MM.1S (cell line): Measurements from ENCODE around the gene TMEM109.

Experiments used
- DNase-seq: peaks from one replicate; pipeline ENCODE4 v3.0.0-alpha.2; 2015
- H2AFZ ChIP-seq: fragments of 300-600 bp; sonication (generic); 2 replicates; pipeline ENCODE4 v1.6.0; 2016; ENCODE audit warnings: antibody characterized with exemption, low read length
- H3F3A ChIP-seq: fragments of 300-600 bp; sonication (generic); 2 replicates; pipeline ENCODE4 v1.6.1; 2016; ENCODE audit warnings: mild to moderate bottlenecking, antibody characterized with exemption, low read length, moderate library complexity, mixed read lengths; ENCODE audit not compliant: insufficient read depth
- H3K27ac ChIP-seq: fragments of 300-600 bp; sonication (generic); 2 replicates; pipeline ENCODE4 v1.5.1; 2016; ENCODE audit warnings: mild to moderate bottlenecking, low read length
- H3K27me3 ChIP-seq: fragments of 300-600 bp; sonication (generic); replicated peaks from 2 replicates; pipeline ENCODE4 v1.6.0; 2016; ENCODE audit warnings: low read length; ENCODE audit not compliant: insufficient read depth
- H3K36me3 ChIP-seq: fragments of 300-600 bp; sonication (generic); replicated peaks from 2 replicates; pipeline ENCODE4 v1.6.1; 2016; ENCODE audit warnings: mild to moderate bottlenecking, low read length, mixed read lengths; ENCODE audit not compliant: insufficient read depth
- H3K4me1 ChIP-seq: fragments of 300-600 bp; sonication (generic); 2 replicates; pipeline ENCODE4 v1.6.1; 2016; ENCODE audit warnings: low read length, mixed read lengths
- H3K4me2 ChIP-seq: fragments of 300-600 bp; sonication (generic); 2 replicates; pipeline ENCODE4 v1.6.0; 2016; ENCODE audit warnings: low read depth, low read length
- H3K4me3 ChIP-seq: fragments of 300-600 bp; sonication (generic); 2 replicates; pipeline ENCODE4 v1.5.1; 2016; ENCODE audit warnings: low read length, mixed read lengths
- H3K79me2 ChIP-seq: fragments of 300-600 bp; sonication (generic); 2 replicates; pipeline ENCODE4 v1.6.1; 2016; ENCODE audit warnings: mixed run types, low read length, mixed read lengths
- H3K9ac ChIP-seq: fragments of 300-600 bp; sonication (generic); 2 replicates; pipeline ENCODE4 v1.6.1; 2016; ENCODE audit warnings: low read length, mixed read lengths
- H3K9me2 ChIP-seq: fragments of 300-600 bp; sonication (generic); replicated peaks from 2 replicates; pipeline ENCODE4 v1.6.1; 2016; ENCODE audit warnings: mild to moderate bottlenecking, low read length, mixed read lengths; ENCODE audit not compliant: insufficient read depth
- H3K9me3 ChIP-seq: fragments of 300-600 bp; sonication (generic); replicated peaks from 2 replicates; pipeline ENCODE4 v1.6.1; 2016; ENCODE audit warnings: mild to moderate bottlenecking, low read length, mixed read lengths; ENCODE audit not compliant: insufficient read depth
- H4K20me1 ChIP-seq: fragments of 300-600 bp; sonication (generic); 2 replicates; pipeline ENCODE4 v1.6.1; 2016; ENCODE audit warnings: mild to moderate bottlenecking, low read length, moderate library complexity, mixed read lengths; ENCODE audit not compliant: insufficient read depth
- CTCF ChIP-seq: fragments of 300-600 bp; sonication (generic); IDR thresholded peaks from 2 replicates; pipeline ENCODE4 v1.5.1; 2016; ENCODE audit warnings: antibody characterized with exemption, low read length, mixed read lengths
- EZH2 ChIP-seq: fragments of 300-600 bp; sonication (generic); optimal IDR thresholded peaks from 2 replicates; pipeline ENCODE3; 2017; ENCODE audit warnings: low read depth, mild to moderate bottlenecking, antibody characterized with exemption, low read length, mixed read lengths
- EZH2phosphoT487 ChIP-seq: fragments of 300-600 bp; sonication (generic); IDR thresholded peaks from 2 replicates; pipeline ENCODE4 v1.6.1; 2018; ENCODE audit warnings: antibody characterized with exemption, low read length

TMEM109 gene

GRCh38 chr11:60950933-60951605, 37.1 kb downstream of the TMEM109 start:
- Histone ChIP-seq H3K4me2 (no peak overlapping the region), H3K4me3 (no peak overlapping the region; the same call in 1 of the 2 replicates), H3K9me2 (no peaks in the 10 kb centered on the region), H3F3A (no peaks in the 10 kb centered on the region), H3K27me3 (0 out of 2 replicates have a peak, but pooled peaks cover 6% of the 10 kb centered on the region), H4K20me1 (no peaks in the 10 kb centered on the region), H3K4me1 (peaks cover 8% of the 10 kb centered on the region; the same call in 1 of the 2 replicates), H2AFZ (no peak overlapping the region), H3K79me2 (no peaks in the 10 kb centered on the region), H3K27ac (no peak overlapping the region), H3K36me3 (no peaks in the 10 kb centered on the region), H3K9me3 (no peaks in the 10 kb centered on the region), H3K9ac (no peak overlapping the region)
- TF ChIP-seq EZH2 (no peak), CTCF (no peak), EZH2phosphoT487 (no peak)
- no peak for DNase-seq

GRCh38 chr11:60951606-60951903, 37.6 kb downstream of the TMEM109 start:
- Histone ChIP-seq H3K9ac (peak overlapping the region; percentile 48; the same call in 1 of the 2 replicates), H3K27me3 (0 out of 2 replicates have a peak, but pooled peaks cover 6% of the 10 kb centered on the region), H3K9me3 (no peaks in the 10 kb centered on the region), H3F3A (no peaks in the 10 kb centered on the region), H2AFZ (peak overlapping the region; percentile 79), H3K27ac (no peak overlapping the region), H3K79me2 (no peaks in the 10 kb centered on the region), H3K4me2 (peak overlapping the region; percentile 94), H3K9me2 (no peaks in the 10 kb centered on the region), H4K20me1 (no peaks in the 10 kb centered on the region), H3K4me3 (peak overlapping the region; percentile 55), H3K36me3 (no peaks in the 10 kb centered on the region), H3K4me1 (peaks cover 8% of the 10 kb centered on the region; the same call in 1 of the 2 replicates)
- DNase-seq, result no peak
- TF ChIP-seq EZH2, result no peak

- Histone ChIP-seq H3K9ac (peak within 1 kb of the TSS; percentile 48; the same call in 1 of the 2 replicates), H3K4me2 (peak within 1 kb of the TSS; percentile 94)
Measured at GRCh38 chr11:60951904-60952741, 38.2 kb downstream of the TMEM109 start, which contains the start of gene SLC15A3. Gene SLC15A3 (minus strand): TSS chr11:60952176. CDS start chr11:60951551, 625 bp downstream.

More at GRCh38 chr11:60951904-60952741, 38.2 kb downstream of the TMEM109 start, which contains the start of gene SLC15A3:
- H3K4me3 ChIP-seq, result peak within 1 kb of the TSS; percentile 55
- no peaks in the 10 kb centered on the region for H4K20me1 ChIP-seq
- no peak within 1 kb of the TSS for H3K27ac ChIP-seq
- H3K36me3 ChIP-seq, result no peaks in the 10 kb centered on the region
- no peaks in the 10 kb centered on the region for H3F3A ChIP-seq
- TF ChIP-seq EZH2phosphoT487 (no peak), CTCF (no peak), EZH2 (no peak)
- peak; percentile 44 for DNase-seq
- 0 out of 2 replicates have a peak, but pooled peaks cover 6% of the 10 kb centered on the region for H3K27me3 ChIP-seq
- H2AFZ ChIP-seq, result peak within 1 kb of the TSS; percentile 79
- no peaks in the 10 kb centered on the region for H3K9me2 ChIP-seq
- H3K79me2 ChIP-seq, result no peaks in the 10 kb centered on the region
- no peaks in the 10 kb centered on the region for H3K9me3 ChIP-seq
- H3K4me1 ChIP-seq, result peaks cover 8% of the 10 kb centered on the region; the same call in 1 of the 2 replicates
